K562 (cell line): Measurements from ENCODE around the gene HOXD13. TPM values are rescaled to one million over a fixed set of nuclear protein-coding genes. Genes with fewer than 3 reads are reported as not detected.
A peak's percentile ranks its signal among the peaks of the same experiment; 100 is the strongest.

Source experiments
- ATAC-seq: fragments of 200-7000 bp; cut with Tn5 transposase; 3 replicates; pipeline ENCODE4 v1.9.1; 2020; ENCODE audit warnings: moderate library complexity
- Bru-seq: library from RNA; stranded (reverse); fragments of 400-500 nt; gene quantifications from one replicate; lab custom pipeline; 2021; lab: Mats Ljungman, UMichigan
- BruChase-seq, 2 experiments: library from RNA; stranded (reverse); fragments of 400-500 nt; gene quantifications; one replicate each; lab custom pipeline; 2021; lab: Mats Ljungman, UMichigan
- BruUV-seq: library from RNA; stranded (reverse); fragments of 400-500 nt; replicated peaks from 2 replicates; lab custom pipeline; 2021; lab: Mats Ljungman, UMichigan
- CTCF ChIA-PET: fragments of 300-600 bp; formaldehyde crosslinking; extraction: SDS; loops from one replicate; lab custom pipeline; 2021; ENCODE audit warnings: low intra/inter-chr PET ratio; lab: Yijun Ruan, JAX
- POLR2A ChIA-PET: fragments of 300-600, 350-650 bp; sonication (Branson Sonifier 250); formaldehyde crosslinking; extraction: SDS; loops from one replicate; lab custom pipeline; 2021; ENCODE audit warnings: antibody characterized with exemption, inconsistent platforms; lab: Yijun Ruan, JAX
- DNase-seq, 4 experiments: peaks; one replicate each; pipeline versions ENCODE4 v3.0.0 to v3.0.0-alpha.2; 2011 to 2018; ENCODE audit warnings: low spot score in 3 of 4, mixed read lengths in 3 of 4; ENCODE audit errors: extremely low read depth in 1 of 4
- FAIRE-seq: peaks from 2 replicates; lab custom pipeline; 2011; peaks lifted over from hg19 to GRCh38; lab: Jason Lieb, UNC
- H2AFZ ChIP-seq: 2 replicates; pipeline ENCODE4 v1.6.0; 2011; ENCODE audit warnings: low read depth, low read length, control low read depth, inconsistent platforms
- H3K27ac ChIP-seq: fragments of 200-600 bp; 3 replicates; pipeline ENCODE4 v1.8.0; 2011; ENCODE audit warnings: low read depth, mild to moderate bottlenecking, control low read depth, inconsistent platforms, low read length, moderate library complexity, mixed read lengths; ENCODE audit errors: extremely low read depth
- H3K27me3 ChIP-seq, 2 experiments: fragments of 300-600 bp in 1 of 2; 2 replicates in 1 of 2; 3 replicates in 1 of 2; pipeline versions ENCODE4 v1.6.0 to v1.8.0; 2011; ENCODE audit warnings: inconsistent platforms in 2 of 2, low read length in 2 of 2, mild to moderate bottlenecking in 1 of 2, mixed read lengths in 1 of 2, moderate library complexity in 1 of 2; ENCODE audit not compliant: control insufficient read depth in 2 of 2, insufficient read depth in 2 of 2
- H3K36me3 ChIP-seq: fragments of 300-600 bp; 3 replicates; pipeline ENCODE4 v1.8.0; 2011; ENCODE audit warnings: mild to moderate bottlenecking, low read length, inconsistent platforms; ENCODE audit not compliant: control insufficient read depth, insufficient read depth
- H3K4me1 ChIP-seq, 2 experiments: fragments of 200-600 bp in 1 of 2; replicated peaks in 1 of 2; 2 replicates in 1 of 2; 3 replicates in 1 of 2; pipeline versions ENCODE4 v1.5.1 to v1.8.0; 2011; ENCODE audit warnings: inconsistent platforms in 2 of 2, low read length in 2 of 2, mild to moderate bottlenecking in 1 of 2, mixed read lengths in 1 of 2, moderate library complexity in 1 of 2; ENCODE audit not compliant: control insufficient read depth in 2 of 2, insufficient read depth in 2 of 2
- H3K4me2 ChIP-seq: 2 replicates; pipeline ENCODE4 v1.6.1; 2011; ENCODE audit warnings: low read length, control low read depth, inconsistent platforms, mixed read lengths; ENCODE audit not compliant: insufficient read depth
- H3K4me3 ChIP-seq: fragments of 200-600 bp; sonication (generic), shearing (Covaris generic); 2 replicates; pipeline ENCODE4 v1.5.1; 2016; ENCODE audit warnings: control low read depth, inconsistent platforms
- H3K79me2 ChIP-seq: fragments of 200-600 bp; 3 replicates; pipeline ENCODE4 v1.8.0; 2011; ENCODE audit warnings: low read length, inconsistent platforms; ENCODE audit not compliant: control insufficient read depth, insufficient read depth
- H3K9ac ChIP-seq, 2 experiments: 2 replicates each; pipeline versions ENCODE4 v1.6.0 to v1.6.1; 2011; ENCODE audit warnings: low read depth in 2 of 2, low read length in 2 of 2, control low read depth in 1 of 2, inconsistent platforms in 1 of 2, mild to moderate bottlenecking in 1 of 2, mixed read lengths in 1 of 2; ENCODE audit not compliant: insufficient read depth in 1 of 2
- H3K9me1 ChIP-seq: one replicate; pipeline ENCODE4 v1.6.0; 2011; ENCODE audit warnings: inconsistent platforms, mild to moderate bottlenecking, low read length, moderate library complexity; ENCODE audit not compliant: control insufficient read depth, insufficient read depth
- H3K9me3 ChIP-seq: replicated peaks from 2 replicates; pipeline ENCODE4 v1.5.1; 2011; ENCODE audit warnings: low read depth, low read length, inconsistent platforms; ENCODE audit not compliant: control insufficient read depth, insufficient read depth
- H4K20me1 ChIP-seq: replicated peaks from 2 replicates; pipeline ENCODE4 v1.6.1; 2011; ENCODE audit warnings: low read length, inconsistent platforms, mixed read lengths; ENCODE audit not compliant: control insufficient read depth, insufficient read depth
- CHD7 ChIP-seq: fragments of 200-600 bp; sonication (generic); IDR thresholded peaks from one replicate; pipeline ENCODE4 v1.6.1; 2012; ENCODE audit warnings: mild to moderate bottlenecking, low read depth, low read length, inconsistent platforms
- GTF2B ChIP-seq: IDR thresholded peaks from 2 replicates; pipeline ENCODE4 v1.6.1; 2011; ENCODE audit not compliant: insufficient read length; ENCODE audit errors: extremely low read depth
- WGBS: fragments of 100-300 bp; shearing (Covaris generic); methylation state at CpG from one replicate; pipeline ENCODE4 v1.1.6; 2016; ENCODE audit warnings: low coverage, mixed read lengths; ENCODE audit not compliant: insufficient coverage; ENCODE audit errors: missing lambda C conversion rate; 5-methylcytosine and 5-hydroxymethylcytosine counted together
- in situ Hi-C: fragments of 300-500 bp; cut with MboI; formaldehyde crosslinking; loops from 4 replicates; pipeline ENCODE4 v1.15.0; 2018; ENCODE audit warnings: inconsistent platforms, mixed read lengths
- intact Hi-C: fragments of 100-400 bp; cut with micrococcal nuclease; formaldehyde crosslinking; loops from 2 replicates; pipeline ENCODE4 v1.14.2; 2022
- long read RNA-seq, 3 experiments: library from polyadenylated mRNA in 2 of 3; library from RNA in 1 of 3; unstranded in 2 of 3; stranded (forward) in 1 of 3; transcript quantifications; one replicate each; pipeline ENCODE4 v2.0.0, GENCODE V29; 2019 to 2022
- polyA minus RNA-seq, 3 experiments: library from RNA; depleted of rRNA, polyadenylated mRNA; stranded (reverse); fragments of >200 nt; gene quantifications; 2 replicates each; pipeline ENCODE4 v1.2.3, GENCODE V29; 2011
- polyA plus RNA-seq, 8 experiments: library from polyadenylated mRNA; depleted of rRNA in 4 of 8; stranded (reverse) in 5 of 8; unstranded in 3 of 8; fragments of >200 nt; fragmentation: Nextera tagmentation in 2 of 8; fragmentation: Illumina TruSeq in 1 of 8; extraction: Ambion mirVana in 2 of 8; extraction: Trizol in 1 of 8; gene quantifications; 2 replicates each; pipeline versions ENCODE4 v1.2.1 to v1.2.3, GENCODE V29; 2011 to 2014; ENCODE audit warnings: inconsistent platforms in 1 of 8, missing spikeins in 1 of 8
- total RNA-seq, 7 experiments: library from RNA; depleted of rRNA in 6 of 7; stranded (reverse); fragments of >200 nt in 6 of 7; fragmentation: Illumina TruSeq in 2 of 7; extraction: Trizol in 2 of 7; gene quantifications; 2 replicates each; pipeline versions ENCODE4 v1.2.1 to v1.2.3, GENCODE V29; 2011 to 2021; ENCODE audit warnings: low replicate concordance in 1 of 7

The HOXD13 gene
- total RNA-seq (2011; cell fraction: chromatin; rRNA removed; ENCODE audit: low replicate concordance), result not detected in 2 replicates
- total RNA-seq (2011; cell fraction: nucleolus; rRNA removed), result not detected in 2 replicates
- not detected in 2 replicates for total RNA-seq (2011; cell fraction: nucleoplasm; rRNA removed)
- total RNA-seq (2014; rRNA removed), result not detected in 2 replicates
- not detected in 2 replicates for total RNA-seq (2014; rRNA removed; fragmentation: Illumina TruSeq; extraction: Trizol)
- total RNA-seq (2015; rRNA removed; fragmentation: Illumina TruSeq; extraction: Trizol), result not detected in 2 replicates
- not detected in 2 replicates for total RNA-seq (2021)
- 0.03 TPM in 1 of 2 replicates, not detected in the other for polyA plus RNA-seq (2011; rRNA removed)
- 0.07 TPM in 1 of 2 replicates, not detected in the other for polyA plus RNA-seq (2011; cell fraction: cytosol; rRNA removed)
- polyA plus RNA-seq (2011; cell fraction: nucleus; rRNA removed), result not detected in 2 replicates
- polyA plus RNA-seq (2012), result 0.04 TPM in 1 of 2 replicates, not detected in the other
- 0.04 TPM in 1 of 2 replicates, not detected in the other for polyA plus RNA-seq (2014; fragmentation: Illumina TruSeq; extraction: Trizol)
- not detected for polyA plus RNA-seq (2014; fragmentation: Nextera tagmentation; extraction: Ambion mirVana)
- polyA plus RNA-seq (2014; rRNA removed), result not detected in 2 replicates
- polyA minus RNA-seq (2011; rRNA and poly(A)+ RNA removed), result not detected in 2 replicates
- not detected in 2 replicates for polyA minus RNA-seq (2011; cell fraction: cytosol; rRNA and poly(A)+ RNA removed)
- not detected in 2 replicates for polyA minus RNA-seq (2011; cell fraction: nucleus; rRNA and poly(A)+ RNA removed)
- Bru-seq, nascent RNA, result not detected
- not detected for BruChase-seq, experiment 1, labeled RNA remaining after a 2-hour chase
- BruChase-seq, experiment 2, labeled RNA remaining after a 6-hour chase, result not detected
- long read RNA-seq, experiment 1, partial matches to known transcripts, result 1 of 1 reads
- long read RNA-seq, experiment 1, other reads (novel, unspliced or antisense), result 0 of 1 reads
- long read RNA-seq, experiment 2, result 0 reads
- long read RNA-seq, experiment 3, result 0 reads

- POLR2A ChIA-PET, result no interaction called here
- no peak within 1 kb of the TSS for H2AFZ ChIP-seq
- H3K36me3 ChIP-seq, result no peaks in the 10 kb centered on the region
- H3K79me2 ChIP-seq, result no peaks in the 10 kb centered on the region
- H3K9me3 ChIP-seq, result no peaks in the 10 kb centered on the region
- no peaks in the 10 kb centered on the region for H3K9me1 ChIP-seq
- no peak within 1 kb of the TSS for H3K9ac ChIP-seq
- intact Hi-C loops (no loop called here), in situ Hi-C loops (loop anchor here (25.0 kb wide), 1 partner anchor 1055 kb away; no protein-coding TSS in a partner anchor)
- DNase-seq, result peak in 2 of 4 experiments; percentile 33 to 36
- ATAC-seq, result no peak
- no peak within 1 kb of the TSS for H3K27ac ChIP-seq
- no peak within 1 kb of the TSS for H3K4me2 ChIP-seq
- H3K27me3 ChIP-seq, result peaks cover 65 to 75% of the 10 kb centered on the region in 2 experiments
- CTCF ChIA-PET, result interaction anchor here (0.6 kb wide), 1 partner anchor 408 kb away, joined by 3 read pairs; no protein-coding TSS in a partner anchor
- no TSS peak for BruUV-seq
- no peak within 1 kb of the TSS for H3K4me3 ChIP-seq
- H4K20me1 ChIP-seq, result peaks cover 5% of the 10 kb centered on the region; the same call in 1 of the 2 replicates
- FAIRE-seq, result no peak
- 38% methylated on average over 31 of the region's 95 CpGs for WGBS
- peaks cover 8 to 23% of the 10 kb centered on the region in 2 experiments for H3K4me1 ChIP-seq
- no peak for TF ChIP-seq CHD7
- TF ChIP-seq GTF2B, result no peak
Observed at GRCh38 chr2:176092270-176093144, at the start of gene HOXD13. HOXD13 (plus strand) TSS chr2:176092721; CDS start chr2:176092891, 170 bp downstream.
